HepG2 (cell line): ENCODE measurements around the gene KAT2A. TPM values are rescaled to one million over a fixed set of nuclear protein-coding genes. Genes with fewer than 3 reads are reported as not detected.

Experiments
- ARNT ChIP-seq: fragments of 450-650 bp; IDR thresholded peaks from 2 replicates; pipeline ENCODE4 v1.6.1; 2017
- CSRNP1 ChIP-seq: sonication (generic); formaldehyde crosslinking; IDR thresholded peaks from 2 replicates; pipeline ENCODE4 v1.8.1; 2023; ENCODE audit warnings: mild to moderate bottlenecking, missing genetic modification reagents
- DNMT3B ChIP-seq: conservative IDR thresholded peaks from 2 replicates; pipeline ENCODE4 v1.6.1; 2016; ENCODE audit warnings: missing biosample characterization, control low read depth
- ELK4 ChIP-seq: sonication (generic); formaldehyde crosslinking; IDR thresholded peaks from 2 replicates; pipeline ENCODE4 v1.9.0; 2021; ENCODE audit warnings: missing genetic modification reagents, borderline replicate concordance
- FOXA1 ChIP-seq, 2 experiments: fragments of 450-650 bp in 1 of 2; sonication (generic) in 1 of 2; formaldehyde crosslinking in 1 of 2; IDR thresholded peaks; 2 replicates each; pipeline versions ENCODE4 v1.4.0 to v1.6.1; 2016 to 2020; ENCODE audit warnings: missing genetic modification reagents in 1 of 2
- FOXO4 ChIP-seq: sonication (generic); formaldehyde crosslinking; conservative IDR thresholded peaks from 2 replicates; pipeline ENCODE4 v1.8.1; 2023; ENCODE audit warnings: missing genetic modification reagents
- GABPA ChIP-seq, 2 experiments: IDR thresholded peaks; 2 replicates each; pipeline ENCODE4 v1.6.1; 2011 to 2016; ENCODE audit warnings: low read depth in 2 of 2, low read length in 1 of 2, missing biosample characterization in 1 of 2, missing genetic modification characterization in 1 of 2
- MAFG ChIP-seq: sonication (generic); formaldehyde crosslinking; IDR thresholded peaks from 2 replicates; pipeline ENCODE4 v1.5.1; 2020; ENCODE audit warnings: mild to moderate bottlenecking, missing genetic modification reagents
- MAZ ChIP-seq, 2 experiments: sonication (generic) in 1 of 2; formaldehyde crosslinking in 1 of 2; IDR thresholded peaks; 2 replicates each; pipeline versions ENCODE4 v1.5.0 to v1.6.1; 2012 to 2020; ENCODE audit warnings: low read depth in 2 of 2, mild to moderate bottlenecking in 2 of 2, borderline replicate concordance in 1 of 2, improper control_type of control experiment in 1 of 2, low read length in 1 of 2, missing genetic modification reagents in 1 of 2, moderate library complexity in 1 of 2
- MYNN ChIP-seq: sonication (generic); formaldehyde crosslinking; IDR thresholded peaks from 2 replicates; pipeline ENCODE4 v1.4.0; 2020; ENCODE audit warnings: mild to moderate bottlenecking, low read depth, missing genetic modification reagents
- NCOR1 ChIP-seq: fragments of 200-600 bp; sonication (generic); IDR thresholded peaks from 2 replicates; pipeline ENCODE4 v1.7.0; 2017; ENCODE audit warnings: antibody characterized with exemption, low read length, borderline replicate concordance
- RARA ChIP-seq: IDR thresholded peaks from 2 replicates; pipeline ENCODE4 v1.6.1; 2016; ENCODE audit warnings: missing genetic modification reagents, missing compliant biosample characterization
- SOX13 ChIP-seq, 3 experiments: fragments of 450-650 bp in 1 of 3; sonication (generic) in 1 of 3; formaldehyde crosslinking in 1 of 3; IDR thresholded peaks in 2 of 3; conservative IDR thresholded peaks in 1 of 3; 2 replicates each; pipeline versions ENCODE4 v1.5.0 to v1.6.1; 2016 to 2020; ENCODE audit warnings: antibody characterized with exemption in 1 of 3, mild to moderate bottlenecking in 1 of 3, missing compliant biosample characterization in 1 of 3, missing genetic modification reagents in 1 of 3, moderate library complexity in 1 of 3
- ZNF142 ChIP-seq: sonication (generic); formaldehyde crosslinking; IDR thresholded peaks from 2 replicates; pipeline ENCODE4 v1.4.0; 2020; ENCODE audit warnings: missing genetic modification reagents
- ZNF672 ChIP-seq: sonication (generic); formaldehyde crosslinking; IDR thresholded peaks from 2 replicates; pipeline ENCODE4 v1.8.1; 2022; ENCODE audit warnings: missing genetic modification reagents
- polyA plus RNA-seq, 8 experiments: library from polyadenylated mRNA; depleted of rRNA in 3 of 8; stranded (reverse) in 7 of 8; unstranded in 1 of 8; fragments of >200 nt; fragmentation: Illumina TruSeq in 4 of 8; extraction: Trizol in 4 of 8; gene quantifications; 2 replicates each; pipeline versions ENCODE4 v1.2.1 to v1.2.3, GENCODE V29; 2011 to 2016; ENCODE audit warnings: low read depth in 4 of 8, missing spikeins in 1 of 8, mixed read lengths in 1 of 8; ENCODE audit not compliant: insufficient read depth in 1 of 8
- total RNA-seq, 5 experiments: library from RNA; depleted of rRNA; stranded (reverse); fragments of >200 nt; fragmentation: Illumina TruSeq; extraction: Trizol; gene quantifications; 2 replicates each; pipeline ENCODE4 v1.2.3, GENCODE V29; 2016; ENCODE audit warnings: low read depth in 1 of 5

The KAT2A gene
- total and polyA plus RNA-seq, 2 of the 13 experiments (the other 11 are each of a cell fraction or from before 2014, with no cell fraction given): 29.1 to 90.4 TPM

GRCh38 chr17:42087736-42088705 is 33.1 kb downstream of the KAT2A start (continued):
- TF ChIP-seq ZNF142 (CRISPR knock-in tag) (no peak), ELK4 (CRISPR knock-in tag) (no peak), ZNF672 (CRISPR knock-in tag) (no peak), CSRNP1 (no peak), MAZ (IDR thresholded peaks at IDR 0.05; ENCODE audit: borderline replicate concordance, low read depth, low read length) (no peak), MAZ (CRISPR knock-in tag; IDR thresholded peaks at IDR 0.05; ENCODE audit: low read depth) (peak; percentile 54; the same call in 1 of the 2 replicates), MAFG (CRISPR knock-in tag) (no peak), FOXA1 (IDR thresholded peaks at IDR 0.05) (peak; percentile 71), FOXA1 (CRISPR knock-in tag; IDR thresholded peaks at IDR 0.05) (peak; percentile 93), SOX13 (IDR thresholded peaks at IDR 0.05) (peak; percentile 54), SOX13 (CRISPR knock-in tag; conservative IDR thresholded peaks at IDR 0.05 in 1 of 2, IDR thresholded peaks at IDR 0.05 in 1 of 2) (peak in 1 of 2 experiments; percentile 74; a peak in 2 of 4 replicates), FOXO4 (CRISPR knock-in tag) (no peak), MYNN (no peak), DNMT3B (CRISPR knock-in tag) (0 out of 2 replicates have a peak, but pooled peaks have one; percentile 19), NCOR1 (peak; percentile 86), ARNT (no peak), GABPA (IDR thresholded peaks at IDR 0.05; ENCODE audit: low read depth, low read length) (no peak), GABPA (CRISPR knock-in tag; IDR thresholded peaks at IDR 0.05; ENCODE audit: low read depth) (no peak), RARA (CRISPR knock-in tag) (0 out of 2 replicates have a peak, but pooled peaks have one; percentile 11)
